HG03469 (cell line): ENCODE results near the gene AGBL3.

Source experiments
- ATAC-seq: cut with Tn5 transposase; IDR thresholded peaks from one replicate; pipeline ENCODE4 v1.9.1; 2021; ENCODE audit warnings: mild to moderate bottlenecking, moderate library complexity, moderate number of reproducible peaks; ENCODE audit not compliant: unreplicated experiment

AGBL3 gene

DNA sequence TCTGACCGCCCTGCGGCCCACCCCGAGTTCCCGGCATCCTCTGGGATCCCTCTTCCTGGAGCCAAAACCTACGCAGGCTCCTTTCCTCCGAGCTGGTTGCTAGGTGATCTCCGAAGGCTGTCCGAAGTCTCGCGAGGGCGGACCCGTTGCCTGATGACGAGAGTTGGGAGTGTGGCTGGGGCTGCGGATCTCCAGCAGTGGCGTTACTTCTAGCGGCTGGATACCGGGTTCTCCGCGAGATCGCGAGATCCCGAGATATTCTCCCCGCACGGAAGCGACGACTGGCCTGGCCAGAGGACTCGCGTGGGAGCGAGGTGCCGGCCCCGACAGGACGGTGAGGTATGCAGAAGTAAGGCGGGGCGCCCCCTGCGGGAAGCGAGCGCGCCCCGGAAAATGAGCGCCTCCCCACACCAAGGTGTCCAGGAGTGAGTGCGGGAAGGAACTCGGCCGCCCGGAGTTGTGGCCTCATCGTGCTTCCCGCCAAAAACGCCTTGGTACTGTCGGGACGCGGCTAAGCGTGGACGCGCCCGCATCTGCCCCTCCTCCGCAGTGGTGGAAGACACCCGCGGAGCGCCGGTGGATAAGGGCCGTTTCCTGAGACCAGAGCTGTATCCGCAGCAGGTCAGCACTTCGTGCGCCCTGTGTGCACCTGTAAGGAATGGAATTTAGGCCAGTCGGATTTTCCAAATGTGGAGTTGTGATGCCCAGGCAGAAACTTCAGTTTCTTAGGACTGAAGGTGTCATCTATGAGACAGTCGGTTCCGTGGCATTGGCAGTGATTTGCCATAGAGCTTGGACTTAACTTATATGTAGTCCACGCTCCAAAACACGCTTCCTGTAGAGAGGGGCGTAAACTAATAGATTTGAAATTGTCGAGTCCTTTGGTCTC is at the start of gene AGBL3:
AGBL3 (plus strand) TSS at position 146 of the 889 bp plus-strand sequence. CDS start 1,426 bp downstream, outside the sequence.
- ATAC-seq, result peak; percentile 79

- ATAC-seq, result no peak
Measured at GRCh38 chr7:134936893-134937510, 49.3 kb upstream of the AGBL3 start.

DNA sequence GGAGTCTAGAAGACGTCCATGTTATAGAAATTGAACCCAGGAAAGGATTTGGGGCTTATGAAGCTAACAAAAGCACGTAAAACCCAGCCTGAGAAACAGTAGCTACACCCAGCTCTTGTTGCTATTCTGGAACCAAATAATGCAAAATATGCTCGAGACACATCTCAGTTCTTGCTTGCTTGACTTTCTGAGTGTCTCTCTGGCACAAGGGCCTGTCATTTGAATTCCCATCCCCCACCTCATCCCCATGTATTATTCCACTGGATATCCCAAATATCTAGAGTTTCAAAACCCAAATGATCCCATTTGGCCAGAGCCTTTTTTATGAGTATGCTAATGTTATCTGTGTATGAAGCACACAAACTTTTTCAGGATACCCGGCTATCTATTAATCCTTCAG is 48.2 kb upstream of the AGBL3 start:
- no peak for ATAC-seq

GRCh38 chr7:134939136-134939535 is 47.2 kb upstream of the AGBL3 start:
- ATAC-seq, result no peak

GRCh38 chr7:134940729-134941128 is 45.6 kb upstream of the AGBL3 start:
- no peak for ATAC-seq

GRCh38 chr7:134941185-134941900 is 45.0 kb upstream of the AGBL3 start:
- ATAC-seq, result no peak

GRCh38 chr7:134941952-134942351 is 44.4 kb upstream of the AGBL3 start:
- ATAC-seq, result no peak

- no peak for ATAC-seq
Measured at GRCh38 chr7:134942690-134943466, 43.4 kb upstream of the AGBL3 start.

DNA sequence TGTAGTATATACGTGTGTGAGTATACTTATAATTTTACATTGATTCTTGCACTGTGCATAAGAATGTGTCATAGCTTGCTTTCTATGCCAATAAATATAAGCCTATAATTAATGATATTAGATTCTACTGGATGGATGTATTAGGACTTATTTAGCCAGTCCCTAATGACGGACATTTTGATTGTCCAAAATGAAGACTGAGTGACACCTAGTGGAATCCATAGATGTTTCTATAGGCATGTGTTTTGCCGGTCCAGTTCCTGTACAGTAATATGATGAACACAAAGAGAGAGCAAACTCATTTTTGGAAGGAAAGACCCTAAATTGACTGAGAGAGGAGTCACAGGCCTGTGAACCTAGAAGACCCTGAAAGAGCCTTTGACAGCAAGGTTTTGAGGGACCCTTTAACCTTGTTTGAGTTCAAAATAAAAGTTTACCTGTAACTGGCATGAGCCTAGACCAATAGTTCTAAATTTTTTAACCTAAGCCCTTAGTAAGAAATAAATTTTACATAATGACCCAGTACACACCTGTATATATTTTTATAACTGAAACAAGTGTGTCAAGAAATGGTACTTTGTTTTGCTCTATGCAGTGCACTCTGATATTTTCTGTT is 42.4 kb upstream of the AGBL3 start:
- ATAC-seq, result peak; percentile 71

DNA sequence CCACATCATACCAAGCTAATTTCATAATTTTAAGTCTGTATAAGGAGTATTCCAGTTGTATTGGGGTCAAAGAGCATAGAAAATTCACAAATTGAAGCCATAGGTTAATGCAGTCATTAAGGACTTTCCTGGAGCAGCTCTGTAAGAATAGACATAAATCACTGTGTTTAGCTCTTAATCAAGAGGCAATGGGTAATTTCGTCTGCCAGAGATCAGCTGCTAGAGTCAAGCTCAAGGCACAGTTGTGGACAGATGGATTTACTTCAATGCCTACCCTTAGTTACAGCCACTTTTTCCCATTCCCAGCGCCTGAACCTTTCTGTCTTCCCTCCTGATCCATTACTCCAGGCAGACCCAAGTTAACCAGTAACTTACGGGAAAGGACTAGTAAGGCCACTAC is 40.6 kb upstream of the AGBL3 start:
- ATAC-seq, result no peak

DNA sequence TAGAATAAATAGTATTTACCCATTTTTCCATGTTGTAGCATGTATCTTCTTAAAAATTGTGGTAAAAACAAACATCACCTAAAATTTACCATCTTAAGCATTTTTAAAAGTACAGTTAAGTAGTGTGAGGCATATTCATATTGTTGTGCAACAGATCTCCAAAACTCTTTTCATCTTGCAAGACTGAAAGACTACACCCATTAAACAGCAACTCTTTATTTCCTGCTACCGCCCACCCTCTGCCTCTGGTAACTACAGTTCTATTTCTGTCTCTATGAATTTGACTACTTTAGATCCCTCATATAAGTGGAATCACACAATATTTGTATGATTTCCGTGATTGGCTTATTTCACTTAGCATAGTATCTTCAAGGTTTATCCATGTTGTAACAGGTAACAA is 40.0 kb upstream of the AGBL3 start:
- no peak for ATAC-seq

GRCh38 chr7:134947329-134947728 is 39.0 kb upstream of the AGBL3 start:
- ATAC-seq, result no peak

GRCh38 chr7:134947831-134948230 is 38.5 kb upstream of the AGBL3 start:
- no peak for ATAC-seq

DNA sequence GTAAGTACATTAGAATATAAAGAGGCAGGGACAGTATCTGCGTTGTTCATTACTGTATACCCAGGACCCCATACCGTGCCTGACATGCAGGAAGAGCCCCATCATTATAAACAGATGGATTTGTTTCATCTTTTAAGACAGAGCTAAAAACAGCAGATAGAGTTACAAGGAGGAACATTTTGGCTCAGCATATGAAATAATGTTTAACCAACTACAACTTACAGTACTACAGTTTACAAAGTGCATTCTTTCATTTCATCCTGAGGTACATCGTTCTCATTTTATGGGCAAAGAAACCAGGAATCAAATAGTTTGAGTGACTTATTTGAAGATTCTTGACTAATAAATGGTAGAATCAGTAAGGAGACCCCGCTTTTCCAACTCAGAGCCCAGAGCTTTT is 38.1 kb upstream of the AGBL3 start:
- ATAC-seq, result no peak

DNA sequence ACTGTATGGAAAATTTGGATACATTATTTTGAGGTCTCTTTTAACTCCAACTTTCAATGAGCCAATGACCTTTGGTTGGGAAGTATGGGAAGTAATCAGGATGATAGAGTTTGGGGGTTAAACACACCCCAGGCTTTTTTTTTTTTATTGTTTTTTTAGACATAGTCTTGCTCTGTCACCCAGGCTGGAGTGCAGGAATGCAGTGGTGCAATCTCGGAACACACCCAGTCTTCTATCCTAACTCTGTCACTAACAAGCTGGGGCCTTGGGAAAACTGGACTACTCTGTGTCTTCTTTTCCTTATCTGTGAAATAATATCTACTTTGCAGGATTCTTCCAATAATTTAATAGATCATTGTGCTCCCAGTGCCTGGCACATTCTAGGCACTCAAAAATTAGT is 37.6 kb upstream of the AGBL3 start:
- ATAC-seq, result no peak

DNA sequence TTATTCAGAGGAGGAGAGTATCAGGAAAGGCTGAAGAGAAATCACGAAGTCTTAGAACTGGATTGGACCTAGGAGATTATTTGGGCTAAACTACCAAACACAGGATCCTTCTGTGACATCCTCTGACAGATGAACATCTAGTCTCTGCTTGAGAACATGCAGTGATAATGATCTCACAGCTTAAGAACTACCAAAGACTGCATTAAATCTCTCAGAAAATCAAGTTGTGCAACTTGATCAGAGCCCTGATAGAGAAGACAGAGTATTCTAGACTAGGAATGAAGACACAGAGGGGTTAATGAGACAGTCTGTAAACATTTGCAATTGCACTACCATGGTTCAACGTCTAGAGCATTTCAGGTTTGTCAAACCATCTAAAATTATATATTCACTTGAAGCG is 37.1 kb upstream of the AGBL3 start:
- ATAC-seq, result no peak

DNA sequence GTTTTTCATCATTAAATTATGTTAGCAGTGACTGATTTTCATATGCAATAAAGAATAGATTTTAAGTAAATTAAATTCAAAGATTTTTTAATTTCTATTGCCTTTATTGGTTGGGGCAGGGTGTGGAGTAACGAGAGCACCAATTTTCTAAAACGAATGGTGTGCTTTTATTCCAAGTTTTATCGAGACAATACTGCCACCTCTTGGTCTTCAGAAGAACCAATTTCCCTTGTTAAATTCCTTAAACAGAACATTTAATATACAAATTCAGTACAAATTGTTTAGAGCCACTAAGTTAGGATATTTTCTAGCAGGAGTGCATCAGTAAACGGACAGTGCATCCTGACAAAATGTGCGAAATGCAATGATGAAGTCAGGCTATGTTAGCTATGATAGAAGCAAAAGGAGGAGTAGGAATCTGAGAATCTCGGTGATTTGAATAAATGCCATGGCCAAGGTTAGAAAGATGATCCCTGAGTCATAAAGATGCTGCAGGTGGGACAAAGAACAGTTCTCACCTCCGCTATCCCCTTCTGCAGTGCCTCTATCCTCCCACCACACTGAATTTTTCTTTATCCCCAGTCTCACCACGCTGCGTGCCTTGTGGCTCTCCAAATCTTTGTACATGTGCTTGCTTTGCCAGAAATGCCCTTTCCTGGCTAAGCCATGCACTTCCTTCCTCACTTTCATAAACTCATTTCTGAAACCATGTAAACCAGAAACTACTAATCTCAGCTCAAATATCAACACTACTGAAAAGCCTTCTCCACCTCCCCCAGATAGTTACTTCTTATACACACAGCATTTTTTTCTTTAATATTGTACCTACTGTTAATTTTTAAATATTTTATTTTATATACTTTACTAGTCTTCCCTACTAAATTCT is 31.9 kb upstream of the AGBL3 start:
- ATAC-seq, result no peak

- no peak for ATAC-seq
Measured at GRCh38 chr7:134957005-134957404, 29.3 kb upstream of the AGBL3 start.

GRCh38 chr7:134959810-134960209 is 26.5 kb upstream of the AGBL3 start:
- no peak for ATAC-seq
